ENCODE measurements around the gene SPAG9.

GRCh38 chr17:51052235-51052634 is 68.4 kb downstream of the SPAG9 start:
- TF ChIP-seq EZH2 (optimal IDR thresholded peaks at IDR 0.05; ENCODE audit: low read depth, low read length) (no peak), CTCF (IDR thresholded peaks at IDR 0.05; ENCODE audit: low read length) (no peak), EZH2phosphoT487 (IDR thresholded peaks at IDR 0.05; ENCODE audit: low read length) (no peak)

Data from MM.1S (cell line).